K562 (cell line): Measurements from ENCODE around the gene OTUD5. TPM values are rescaled to one million over a fixed set of nuclear protein-coding genes. Genes with fewer than 3 reads are reported as not detected.

ENCODE experiments used
- CBX3 ChIP-seq, 2 experiments: IDR thresholded peaks; 1 replicate in 1 of 2; 2 replicates in 1 of 2; pipeline ENCODE4 v1.6.1; 2012; ENCODE audit warnings: inconsistent platforms in 2 of 2, low read length in 2 of 2, borderline replicate concordance in 1 of 2, control low read depth in 1 of 2
- CREB1 ChIP-seq, 2 experiments: sonication (generic) in 1 of 2; formaldehyde crosslinking in 1 of 2; IDR thresholded peaks; 2 replicates each; pipeline versions ENCODE4 v1.6.1 to v1.8.0; 2012 to 2022; ENCODE audit warnings: inconsistent platforms in 1 of 2, mild to moderate bottlenecking in 1 of 2, missing genetic modification reagents in 1 of 2, moderate library complexity in 1 of 2
- CREM ChIP-seq: IDR thresholded peaks from 2 replicates; pipeline ENCODE4 v1.6.1; 2014; ENCODE audit warnings: antibody characterized with exemption, low read depth
- CTBP1 ChIP-seq: fragments of 450-650 bp; IDR thresholded peaks from 2 replicates; pipeline ENCODE4 v1.6.1; 2016; ENCODE audit warnings: borderline replicate concordance
- CXXC5 ChIP-seq: fragments of 250-450 bp; sonication (Bioruptor Pico); IDR thresholded peaks from 2 replicates; pipeline ENCODE4 v1.8.0; 2022; ENCODE audit warnings: inconsistent platforms, mild to moderate bottlenecking, moderate library complexity
- HDAC1 ChIP-seq, 2 experiments: fragments of 450-650 bp; IDR thresholded peaks; 2 replicates each; pipeline ENCODE4 v1.6.1; 2016 to 2017; ENCODE audit warnings: inconsistent platforms in 1 of 2, mild to moderate bottlenecking in 1 of 2, moderate library complexity in 1 of 2
- HDAC6 ChIP-seq: IDR thresholded peaks from 2 replicates; pipeline ENCODE4 v1.6.1; 2012; ENCODE audit warnings: low read depth, mild to moderate bottlenecking, control low read depth, inconsistent platforms, low read length, moderate library complexity
- ILK ChIP-seq: fragments of 450-650 bp; IDR thresholded peaks from 2 replicates; pipeline ENCODE4 v1.6.1; 2016; ENCODE audit warnings: missing genetic modification characterization, low read depth, mild to moderate bottlenecking, missing compliant biosample characterization, moderate library complexity, borderline replicate concordance
- MAZ ChIP-seq, 2 experiments: fragments of 450-650 bp in 1 of 2; sonication (generic) in 1 of 2; formaldehyde crosslinking; IDR thresholded peaks in 1 of 2; conservative IDR thresholded peaks in 1 of 2; 2 replicates each; pipeline versions ENCODE4 v1.4.0 to v1.5.0; 2020; ENCODE audit warnings: mild to moderate bottlenecking in 1 of 2, missing genetic modification reagents in 1 of 2
- MXI1 ChIP-seq: IDR thresholded peaks from 2 replicates; pipeline ENCODE4 v1.6.1; 2011; ENCODE audit warnings: low read depth, mild to moderate bottlenecking, improper control_type of control experiment, low read length
- PHF20 ChIP-seq: fragments of 450-650 bp; IDR thresholded peaks from 2 replicates; pipeline ENCODE4 v1.6.1; 2018; ENCODE audit not compliant: partially characterized antibody
- RBM39 ChIP-seq: fragments of 200-400 bp; formaldehyde crosslinking; optimal IDR thresholded peaks from 2 replicates; pipeline ENCODE3; 2018; ENCODE audit warnings: low read depth, low read length
- SP1 ChIP-seq: sonication (generic); formaldehyde crosslinking; IDR thresholded peaks from 2 replicates; pipeline ENCODE4 v1.8.1; 2022; ENCODE audit warnings: mild to moderate bottlenecking, missing genetic modification reagents
- TCF3 ChIP-seq: sonication (generic); formaldehyde crosslinking; IDR thresholded peaks from 2 replicates; pipeline ENCODE4 v1.4.0; 2020; ENCODE audit warnings: mild to moderate bottlenecking, missing genetic modification reagents
- XRCC5 ChIP-seq: fragments of 200-400 bp; formaldehyde crosslinking; IDR thresholded peaks from 2 replicates; pipeline ENCODE4 v1.6.1; 2017; ENCODE audit warnings: low read depth, mild to moderate bottlenecking, low read length
- YY1 ChIP-seq, 3 experiments: IDR thresholded peaks; 2 replicates each; pipeline ENCODE4 v1.6.1; 2011; ENCODE audit warnings: low read length in 2 of 3, mild to moderate bottlenecking in 2 of 3, moderate library complexity in 2 of 3, borderline replicate concordance in 1 of 3, control low read depth in 1 of 3, low read depth in 1 of 3; ENCODE audit not compliant: insufficient read depth in 3 of 3, insufficient replicate concordance in 2 of 3, control insufficient read depth in 1 of 3, insufficient read length in 1 of 3; ENCODE audit errors: extremely low read depth in 1 of 3
- ZFP1 ChIP-seq: fragments of 450-650 bp; formaldehyde crosslinking; IDR thresholded peaks from 2 replicates; pipeline ENCODE4 v1.4.0; 2020; ENCODE audit warnings: mild to moderate bottlenecking, mixed read lengths
- ZNF174 ChIP-seq: fragments of 250-450 bp; sonication (Bioruptor Pico); IDR thresholded peaks from 2 replicates; pipeline ENCODE4 v1.4.0; 2020; ENCODE audit warnings: mild to moderate bottlenecking
- ZNF384 ChIP-seq: IDR thresholded peaks from 2 replicates; pipeline ENCODE4 v1.6.1; 2012; ENCODE audit warnings: low read depth, low read length, improper control_type of control experiment
- ZNF57 ChIP-seq: fragments of 450-650 bp; formaldehyde crosslinking; IDR thresholded peaks from 2 replicates; pipeline ENCODE4 v1.4.0; 2020; ENCODE audit warnings: mild to moderate bottlenecking, moderate library complexity
- ZNF717 ChIP-seq: fragments of 250-450 bp; sonication (Bioruptor Pico); IDR thresholded peaks from 2 replicates; pipeline ENCODE4 v1.5.0; 2021
- ZNF764 ChIP-seq: fragments of 250-450 bp; sonication (Bioruptor Pico); IDR thresholded peaks from 2 replicates; pipeline ENCODE4 v1.4.0; 2020; ENCODE audit warnings: low read depth, mild to moderate bottlenecking, moderate library complexity
- polyA plus RNA-seq, 8 experiments: library from polyadenylated mRNA; depleted of rRNA in 4 of 8; stranded (reverse) in 5 of 8; unstranded in 3 of 8; fragments of >200 nt; fragmentation: Nextera tagmentation in 2 of 8; fragmentation: Illumina TruSeq in 1 of 8; extraction: Ambion mirVana in 2 of 8; extraction: Trizol in 1 of 8; gene quantifications; 2 replicates each; pipeline versions ENCODE4 v1.2.1 to v1.2.3, GENCODE V29; 2011 to 2014; ENCODE audit warnings: inconsistent platforms in 1 of 8, missing spikeins in 1 of 8
- total RNA-seq, 7 experiments: library from RNA; depleted of rRNA in 6 of 7; stranded (reverse); fragments of >200 nt in 6 of 7; fragmentation: Illumina TruSeq in 2 of 7; extraction: Trizol in 2 of 7; gene quantifications; 2 replicates each; pipeline versions ENCODE4 v1.2.1 to v1.2.3, GENCODE V29; 2011 to 2021; ENCODE audit warnings: low replicate concordance in 1 of 7
- TF ChIP-seq, protein P1 (sequence below), 2 experiments: fragments of 150-350 bp in 1 of 2; IDR thresholded peaks; 2 replicates each; pipeline ENCODE4 v1.6.1; 2012 to 2016; ENCODE audit warnings: low read depth in 2 of 2, low read length in 2 of 2, mild to moderate bottlenecking in 1 of 2, moderate library complexity in 1 of 2

The OTUD5 gene
- total and polyA plus RNA-seq, 9 of the 15 experiments (the other 6 are each of a cell fraction or from before 2014, with no cell fraction given) = 3.6 to 102 (median 59.0) TPM

DNA sequence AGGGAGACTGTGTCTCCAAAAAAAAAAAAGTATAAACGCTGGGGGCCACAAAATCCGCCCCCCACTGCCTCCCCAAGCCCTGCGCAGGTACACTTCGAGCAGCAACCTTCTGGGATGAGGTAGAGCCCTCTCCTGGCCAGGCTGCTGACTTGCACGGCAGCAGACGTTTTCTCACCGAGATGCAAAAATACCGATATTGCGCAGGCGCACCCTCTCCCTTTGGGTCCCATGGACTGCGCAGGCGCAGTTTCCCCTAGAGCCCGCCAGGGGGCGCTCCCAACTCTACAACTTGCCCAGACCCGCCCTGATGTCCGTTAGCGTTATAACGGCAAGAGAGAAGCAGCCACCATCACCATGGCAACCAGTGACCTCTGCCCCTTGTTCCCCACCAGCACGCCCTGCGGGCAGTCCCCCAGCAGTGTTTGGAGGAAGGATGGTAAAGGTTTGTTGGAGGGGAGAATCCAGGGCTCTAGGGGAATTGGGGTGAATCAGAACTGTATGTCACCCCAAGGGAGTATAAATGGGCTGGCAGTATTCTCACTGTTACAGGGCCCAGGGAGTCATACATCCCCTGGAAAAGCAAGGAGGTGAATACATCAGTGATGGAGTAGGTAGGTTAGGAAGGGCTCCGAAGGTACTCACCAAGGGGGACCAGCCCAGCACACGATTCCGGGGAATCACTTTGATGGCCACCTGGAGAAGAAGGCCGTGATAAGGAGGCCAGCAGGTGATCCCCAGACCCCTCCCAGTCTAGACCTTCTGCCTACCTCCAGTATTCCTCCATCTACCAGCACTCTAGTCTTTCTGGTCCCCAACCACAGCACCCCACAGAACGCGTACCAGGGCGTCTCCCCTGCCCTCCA is 40.0 kb downstream of the OTUD5 start (continued):
- TF ChIP-seq CREM (peak; percentile 58; the same call in 1 of the 2 replicates), ILK (tag) (no peak), ZFP1 (CRISPR knock-in tag) (no peak), RBM39 (peak; percentile 78), MXI1 (peak; percentile 68), YY1 (IDR thresholded peaks at IDR 0.05; ENCODE audit: borderline replicate concordance in 1 of 3, control insufficient read depth in 1 of 3, extremely low read depth in 1 of 3, insufficient read depth in 3 of 3, insufficient read length in 1 of 3, insufficient replicate concordance in 2 of 3, low read depth in 1 of 3, low read length in 2 of 3) (peak in 2 of 3 experiments; percentile 40 to 51), ZNF717 (no peak), CBX3 (IDR thresholded peaks at IDR 0.05; ENCODE audit: borderline replicate concordance in 1 of 2, low read length in 2 of 2) (no peak), CXXC5 (CRISPR knock-in tag) (peak; percentile 52), HDAC1 (IDR thresholded peaks at IDR 0.05) (peak in 1 of 2 experiments; percentile 52; a peak in 2 of 4 replicates), CREB1 (IDR thresholded peaks at IDR 0.05) (no peak), CREB1 (CRISPR knock-in tag; IDR thresholded peaks at IDR 0.05) (peak; percentile 40; the same call in 1 of the 2 replicates), HDAC6 (no peak), SP1 (CRISPR knock-in tag) (peak; percentile 55; the same call in 1 of the 2 replicates), ZNF384 (0 out of 2 replicates have a peak, but pooled peaks have one; percentile 23), ZNF174 (CRISPR knock-in tag) (no peak), PHF20 (no peak), MAZ (CRISPR knock-in tag; conservative IDR thresholded peaks at IDR 0.05 in 1 of 2, IDR thresholded peaks at IDR 0.05 in 1 of 2) (peak in 1 of 2 experiments; percentile 43; a peak in 1 of 4 replicates), TCF3 (peak; percentile 32; the same call in 1 of the 2 replicates), ZNF764 (CRISPR knock-in tag) (no peak), ZNF57 (CRISPR knock-in tag) (no peak), XRCC5 (peak; percentile 92; the same call in 1 of the 2 replicates), CTBP1 (peak; percentile 68; the same call in 1 of the 2 replicates)
- TF ChIP-seq, protein P1, sequence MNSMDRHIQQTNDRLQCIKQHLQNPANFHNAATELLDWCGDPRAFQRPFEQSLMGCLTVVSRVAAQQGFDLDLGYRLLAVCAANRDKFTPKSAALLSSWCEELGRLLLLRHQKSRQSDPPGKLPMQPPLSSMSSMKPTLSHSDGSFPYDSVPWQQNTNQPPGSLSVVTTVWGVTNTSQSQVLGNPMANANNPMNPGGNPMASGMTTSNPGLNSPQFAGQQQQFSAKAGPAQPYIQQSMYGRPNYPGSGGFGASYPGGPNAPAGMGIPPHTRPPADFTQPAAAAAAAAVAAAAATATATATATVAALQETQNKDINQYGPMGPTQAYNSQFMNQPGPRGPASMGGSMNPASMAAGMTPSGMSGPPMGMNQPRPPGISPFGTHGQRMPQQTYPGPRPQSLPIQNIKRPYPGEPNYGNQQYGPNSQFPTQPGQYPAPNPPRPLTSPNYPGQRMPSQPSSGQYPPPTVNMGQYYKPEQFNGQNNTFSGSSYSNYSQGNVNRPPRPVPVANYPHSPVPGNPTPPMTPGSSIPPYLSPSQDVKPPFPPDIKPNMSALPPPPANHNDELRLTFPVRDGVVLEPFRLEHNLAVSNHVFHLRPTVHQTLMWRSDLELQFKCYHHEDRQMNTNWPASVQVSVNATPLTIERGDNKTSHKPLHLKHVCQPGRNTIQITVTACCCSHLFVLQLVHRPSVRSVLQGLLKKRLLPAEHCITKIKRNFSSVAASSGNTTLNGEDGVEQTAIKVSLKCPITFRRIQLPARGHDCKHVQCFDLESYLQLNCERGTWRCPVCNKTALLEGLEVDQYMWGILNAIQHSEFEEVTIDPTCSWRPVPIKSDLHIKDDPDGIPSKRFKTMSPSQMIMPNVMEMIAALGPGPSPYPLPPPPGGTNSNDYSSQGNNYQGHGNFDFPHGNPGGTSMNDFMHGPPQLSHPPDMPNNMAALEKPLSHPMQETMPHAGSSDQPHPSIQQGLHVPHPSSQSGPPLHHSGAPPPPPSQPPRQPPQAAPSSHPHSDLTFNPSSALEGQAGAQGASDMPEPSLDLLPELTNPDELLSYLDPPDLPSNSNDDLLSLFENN (IDR thresholded peaks at IDR 0.05; ENCODE audit: low read depth in 2 of 2, low read length in 2 of 2) = 0 out of 4 replicates have a peak, but pooled peaks of 1 of the 2 experiments have one; percentile 19
